HG03354 (cell line): ENCODE measurements around the gene NSD1.
A peak's percentile ranks its signal among the peaks of the same experiment; 100 is the strongest.

Source experiments
- ATAC-seq: cut with Tn5 transposase; IDR thresholded peaks from one replicate; pipeline ENCODE4 v1.9.1; 2021; ENCODE audit warnings: mild to moderate bottlenecking; ENCODE audit not compliant: unreplicated experiment, poor library complexity, severe bottlenecking

Gene NSD1, protein sequence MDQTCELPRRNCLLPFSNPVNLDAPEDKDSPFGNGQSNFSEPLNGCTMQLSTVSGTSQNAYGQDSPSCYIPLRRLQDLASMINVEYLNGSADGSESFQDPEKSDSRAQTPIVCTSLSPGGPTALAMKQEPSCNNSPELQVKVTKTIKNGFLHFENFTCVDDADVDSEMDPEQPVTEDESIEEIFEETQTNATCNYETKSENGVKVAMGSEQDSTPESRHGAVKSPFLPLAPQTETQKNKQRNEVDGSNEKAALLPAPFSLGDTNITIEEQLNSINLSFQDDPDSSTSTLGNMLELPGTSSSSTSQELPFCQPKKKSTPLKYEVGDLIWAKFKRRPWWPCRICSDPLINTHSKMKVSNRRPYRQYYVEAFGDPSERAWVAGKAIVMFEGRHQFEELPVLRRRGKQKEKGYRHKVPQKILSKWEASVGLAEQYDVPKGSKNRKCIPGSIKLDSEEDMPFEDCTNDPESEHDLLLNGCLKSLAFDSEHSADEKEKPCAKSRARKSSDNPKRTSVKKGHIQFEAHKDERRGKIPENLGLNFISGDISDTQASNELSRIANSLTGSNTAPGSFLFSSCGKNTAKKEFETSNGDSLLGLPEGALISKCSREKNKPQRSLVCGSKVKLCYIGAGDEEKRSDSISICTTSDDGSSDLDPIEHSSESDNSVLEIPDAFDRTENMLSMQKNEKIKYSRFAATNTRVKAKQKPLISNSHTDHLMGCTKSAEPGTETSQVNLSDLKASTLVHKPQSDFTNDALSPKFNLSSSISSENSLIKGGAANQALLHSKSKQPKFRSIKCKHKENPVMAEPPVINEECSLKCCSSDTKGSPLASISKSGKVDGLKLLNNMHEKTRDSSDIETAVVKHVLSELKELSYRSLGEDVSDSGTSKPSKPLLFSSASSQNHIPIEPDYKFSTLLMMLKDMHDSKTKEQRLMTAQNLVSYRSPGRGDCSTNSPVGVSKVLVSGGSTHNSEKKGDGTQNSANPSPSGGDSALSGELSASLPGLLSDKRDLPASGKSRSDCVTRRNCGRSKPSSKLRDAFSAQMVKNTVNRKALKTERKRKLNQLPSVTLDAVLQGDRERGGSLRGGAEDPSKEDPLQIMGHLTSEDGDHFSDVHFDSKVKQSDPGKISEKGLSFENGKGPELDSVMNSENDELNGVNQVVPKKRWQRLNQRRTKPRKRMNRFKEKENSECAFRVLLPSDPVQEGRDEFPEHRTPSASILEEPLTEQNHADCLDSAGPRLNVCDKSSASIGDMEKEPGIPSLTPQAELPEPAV (N-terminal part only)

GRCh38 chr5:177133096-177133852, at the start of gene NSD1:
NSD1 (plus strand) TSS chr5:177133773; CDS start chr5:177135104, 1,331 bp downstream.
- ATAC-seq, result peak; percentile 73

GRCh38 chr5:177084175-177084574, 49.4 kb upstream of the NSD1 start:
- ATAC-seq, result no peak

DNA sequence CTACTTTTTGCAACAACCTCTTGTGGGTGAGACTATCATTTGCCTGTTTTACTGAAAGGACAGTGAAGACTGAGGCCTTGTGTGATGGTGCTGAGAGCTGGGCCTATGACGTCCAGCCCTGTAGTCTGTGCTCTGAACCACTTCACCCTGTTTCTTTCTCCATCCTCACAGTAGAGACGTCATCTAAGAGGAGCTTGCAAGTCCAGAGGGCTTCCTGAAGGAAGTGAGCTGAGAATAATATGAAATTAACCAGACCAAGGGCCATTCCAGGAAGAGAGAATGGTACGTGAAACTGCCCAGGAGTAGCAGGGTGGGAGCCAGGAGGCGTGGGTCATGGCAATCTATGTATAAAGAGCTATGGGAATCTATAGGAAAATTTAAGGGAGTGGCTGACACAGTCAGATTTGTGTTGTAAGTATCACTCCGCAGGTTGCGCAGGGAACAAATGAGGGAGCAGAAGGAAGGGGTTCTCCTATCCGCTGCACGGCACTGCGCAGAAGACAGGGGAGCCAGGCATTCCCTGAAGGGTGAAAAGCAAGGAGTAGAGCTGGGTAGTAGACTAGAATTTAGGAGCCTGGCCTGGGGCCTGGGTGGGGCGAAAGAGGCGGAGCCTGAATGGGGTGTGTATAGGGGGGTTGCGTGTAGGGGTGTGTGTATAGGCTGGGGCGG, 47.5 kb upstream of the NSD1 start:
- no peak for ATAC-seq

DNA sequence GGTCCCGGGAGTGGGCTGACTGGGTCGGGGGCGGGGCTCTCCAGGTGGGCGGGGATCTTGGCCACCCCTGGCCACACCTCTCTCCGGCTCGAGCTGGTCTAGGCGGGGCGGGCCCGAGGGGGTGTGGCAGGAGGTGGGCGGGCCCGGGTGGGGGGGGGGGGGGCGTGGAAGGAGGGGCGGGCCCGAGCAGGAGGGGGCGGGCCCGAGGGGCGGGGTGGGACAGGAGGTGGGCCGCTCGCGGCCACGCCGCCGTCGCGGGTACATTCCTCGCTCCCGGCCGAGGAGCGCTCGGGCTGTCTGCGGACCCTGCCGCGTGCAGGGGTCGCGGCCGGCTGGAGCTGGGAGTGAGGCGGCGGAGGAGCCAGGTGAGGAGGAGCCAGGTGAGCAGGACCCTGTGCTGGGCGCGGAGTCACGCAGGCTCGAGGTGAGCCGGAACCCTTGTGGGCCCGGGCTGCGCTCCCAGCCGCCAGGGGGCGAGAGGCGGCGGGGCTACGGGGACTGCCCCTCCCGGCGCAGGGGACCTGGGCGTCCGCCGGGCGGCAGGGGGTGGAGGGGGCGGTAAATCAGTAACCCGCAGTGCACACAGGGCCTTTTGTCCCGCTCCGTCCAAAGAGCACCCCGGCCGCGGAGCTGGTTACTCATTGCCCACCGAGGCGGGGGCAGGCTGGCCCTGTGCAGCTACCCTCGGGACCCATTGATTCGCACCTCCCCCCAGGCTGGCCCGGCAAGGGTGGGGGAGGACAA, 46.7 kb upstream of the NSD1 start, which contains the start of gene FGFR4:
Gene FGFR4, plus strand, starts transcription at position 262 of the 744 bp plus-strand sequence. CDS start 2,688 bp downstream, outside the sequence.
- ATAC-seq, result peak; percentile 79

- no peak for ATAC-seq
These were observed 46.1 kb upstream of the NSD1 start for GRCh38 chr5:177087398-177088005.

GRCh38 chr5:177089127-177089526, 44.4 kb upstream of the NSD1 start:
- ATAC-seq, result no peak

DNA sequence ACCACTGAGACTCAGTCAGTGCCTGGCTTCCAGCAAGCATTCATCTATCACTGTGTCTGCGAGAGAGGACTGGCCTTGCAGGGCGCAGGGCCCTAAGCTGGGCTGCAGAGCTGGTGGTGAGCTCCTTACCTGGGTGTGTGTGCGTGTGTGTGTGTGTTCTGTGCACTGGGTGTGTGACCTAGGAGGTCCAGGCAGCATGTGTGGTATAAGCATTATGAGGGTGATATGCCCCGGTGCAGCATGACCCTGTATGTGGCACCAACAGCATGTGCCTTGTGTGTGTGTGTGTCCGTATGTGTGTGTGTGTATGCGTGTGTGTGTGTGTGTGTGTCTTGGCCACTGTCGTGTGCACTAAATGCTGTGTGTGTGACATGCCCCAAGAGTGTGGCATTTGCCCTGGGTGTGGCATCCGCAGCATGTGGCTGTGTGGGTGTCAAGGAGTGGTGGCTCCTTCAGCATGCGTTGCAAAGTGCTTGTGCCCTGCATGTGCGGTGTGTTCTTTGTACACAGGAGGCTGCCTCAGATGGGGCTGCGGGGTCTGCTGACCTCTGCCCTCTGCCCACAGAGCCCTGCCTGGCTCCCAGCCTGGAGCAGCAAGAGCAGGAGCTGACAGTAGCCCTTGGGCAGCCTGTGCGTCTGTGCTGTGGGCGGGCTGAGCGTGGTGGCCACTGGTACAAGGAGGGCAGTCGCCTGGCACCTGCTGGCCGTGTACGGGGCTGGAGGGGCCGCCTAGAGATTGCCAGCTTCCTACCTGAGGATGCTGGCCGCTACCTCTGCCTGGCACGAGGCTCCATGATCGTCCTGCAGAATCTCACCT, 43.5 kb upstream of the NSD1 start:
- no peak for ATAC-seq

- ATAC-seq, result no peak
These were observed 42.8 kb upstream of the NSD1 start for GRCh38 chr5:177090813-177091212.

DNA sequence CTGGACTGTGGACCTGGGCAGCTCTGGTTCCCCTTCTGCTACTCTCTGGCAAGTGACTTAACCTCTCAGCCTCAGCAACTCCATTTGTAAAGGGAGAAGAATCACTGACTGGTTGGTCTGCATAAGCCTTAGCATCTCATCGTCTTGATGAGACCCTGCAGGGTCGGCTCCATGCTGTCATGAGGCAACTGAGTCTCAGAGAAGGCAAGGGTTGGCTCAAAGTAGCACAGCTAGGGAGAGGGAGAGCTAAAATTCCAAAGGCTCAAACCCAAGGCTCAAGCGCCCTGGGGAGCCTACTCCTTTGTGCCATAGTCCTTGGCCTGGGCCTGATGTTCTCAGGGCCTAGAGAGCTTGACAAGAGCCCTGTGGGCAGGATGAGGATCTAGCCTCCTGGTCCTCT, 42.3 kb upstream of the NSD1 start:
- ATAC-seq, result no peak

DNA sequence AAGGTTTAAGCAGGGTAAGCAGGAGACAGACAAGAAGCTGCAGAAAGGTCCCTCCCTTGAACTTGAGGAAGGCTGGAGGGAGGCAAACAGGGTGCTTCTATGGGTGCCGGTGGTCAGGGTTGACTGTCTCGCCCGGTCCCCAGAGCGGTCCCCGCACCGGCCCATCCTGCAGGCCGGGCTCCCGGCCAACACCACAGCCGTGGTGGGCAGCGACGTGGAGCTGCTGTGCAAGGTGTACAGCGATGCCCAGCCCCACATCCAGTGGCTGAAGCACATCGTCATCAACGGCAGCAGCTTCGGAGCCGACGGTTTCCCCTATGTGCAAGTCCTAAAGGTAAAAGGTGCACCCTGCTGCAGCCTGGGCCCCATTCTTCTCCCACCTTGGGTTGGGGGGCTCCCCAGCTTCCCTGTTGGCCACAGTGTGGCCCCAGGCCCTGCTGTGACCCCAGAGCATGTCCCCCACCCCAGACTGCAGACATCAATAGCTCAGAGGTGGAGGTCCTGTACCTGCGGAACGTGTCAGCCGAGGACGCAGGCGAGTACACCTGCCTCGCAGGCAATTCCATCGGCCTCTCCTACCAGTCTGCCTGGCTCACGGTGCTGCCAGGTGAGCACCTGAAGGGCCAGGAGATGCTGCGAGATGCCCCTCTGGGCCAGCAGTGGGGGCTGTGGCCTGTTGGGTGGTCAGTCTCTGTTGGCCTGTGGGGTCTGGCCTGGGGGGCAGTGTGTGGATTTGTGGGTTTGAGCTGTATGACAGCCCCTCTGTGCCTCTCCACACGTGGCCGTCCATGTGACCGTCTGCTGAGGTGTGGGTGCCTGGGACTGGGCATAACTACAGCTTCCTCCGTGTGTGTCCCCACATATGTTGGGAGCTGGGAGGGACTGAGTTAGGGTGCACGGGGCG, 41.1 kb upstream of the NSD1 start:
- ATAC-seq, result no peak

GRCh38 chr5:177093082-177093712, 40.4 kb upstream of the NSD1 start:
- ATAC-seq, result no peak

- no peak for ATAC-seq
These were observed 39.8 kb upstream of the NSD1 start for GRCh38 chr5:177093803-177094202.

DNA sequence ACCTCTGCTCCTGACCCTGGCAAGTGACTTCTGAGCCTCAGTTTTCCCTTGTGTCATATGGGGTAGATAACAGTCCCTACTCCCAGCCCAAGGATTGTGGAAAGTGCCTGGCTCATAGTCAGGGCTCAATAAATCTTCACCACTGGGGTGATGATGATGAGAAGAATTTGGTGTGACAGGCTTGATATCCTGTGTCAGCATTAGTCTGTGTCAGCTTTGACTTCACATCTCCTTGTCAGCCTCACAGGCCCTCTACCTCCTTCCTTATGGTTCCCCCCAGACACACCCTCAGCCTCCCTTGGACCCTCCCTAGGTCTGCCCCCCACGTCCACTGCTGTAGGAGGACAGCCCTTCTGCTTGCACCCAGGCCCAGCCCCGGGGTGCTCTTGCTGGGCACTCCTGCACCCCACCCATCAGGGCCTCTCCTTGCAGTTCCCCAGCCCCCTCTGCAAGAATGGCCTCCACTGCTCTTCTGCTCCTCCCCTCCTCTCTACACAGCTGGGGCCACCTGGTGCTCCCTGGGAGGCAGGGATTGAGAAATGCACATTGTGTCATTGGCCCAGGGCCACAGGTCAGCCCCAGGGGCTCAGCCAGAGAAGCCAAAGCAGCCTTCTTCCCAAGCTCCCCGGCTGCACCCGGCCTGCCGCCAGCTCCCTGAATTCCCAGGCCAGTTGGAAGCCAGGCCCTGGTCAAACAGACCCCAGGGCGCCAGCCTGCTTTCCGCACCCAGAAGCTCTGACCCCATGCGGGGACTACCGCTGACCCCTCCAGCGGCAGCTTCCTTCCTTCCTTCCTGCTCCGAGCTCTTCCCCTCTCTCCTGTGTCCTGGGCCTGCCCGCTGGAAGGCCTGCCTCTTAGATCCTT, 39.1 kb upstream of the NSD1 start:
- no peak for ATAC-seq

DNA sequence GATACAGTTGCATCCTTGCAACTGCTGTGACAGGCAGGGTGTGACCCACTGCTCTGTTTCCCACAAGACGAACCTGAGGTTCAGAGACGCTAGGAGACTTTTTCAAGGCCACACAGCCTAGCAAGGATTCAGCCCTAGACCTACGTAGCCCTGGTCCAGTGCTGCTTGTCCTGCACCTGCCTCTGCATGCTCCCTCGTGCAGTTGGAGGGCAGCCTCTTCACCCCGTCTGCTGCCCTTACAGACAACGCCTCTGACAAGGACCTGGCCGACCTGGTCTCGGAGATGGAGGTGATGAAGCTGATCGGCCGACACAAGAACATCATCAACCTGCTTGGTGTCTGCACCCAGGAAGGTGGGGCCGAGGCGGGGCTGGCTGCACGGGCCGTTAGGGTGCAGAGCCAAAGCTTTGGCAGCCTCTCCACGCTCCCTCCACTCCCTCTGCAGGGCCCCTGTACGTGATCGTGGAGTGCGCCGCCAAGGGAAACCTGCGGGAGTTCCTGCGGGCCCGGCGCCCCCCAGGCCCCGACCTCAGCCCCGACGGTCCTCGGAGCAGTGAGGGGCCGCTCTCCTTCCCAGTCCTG, 38.4 kb upstream of the NSD1 start:
- ATAC-seq, result no peak
